ENCODE data around the gene P4HA3. TPM values are rescaled to one million over a fixed set of nuclear protein-coding genes. Genes with fewer than 3 reads are reported as not detected.

P4HA3 gene
- total and polyA plus RNA-seq, 4 donors: 0.07 to 0.59 (median 0.33) TPM

DNA sequence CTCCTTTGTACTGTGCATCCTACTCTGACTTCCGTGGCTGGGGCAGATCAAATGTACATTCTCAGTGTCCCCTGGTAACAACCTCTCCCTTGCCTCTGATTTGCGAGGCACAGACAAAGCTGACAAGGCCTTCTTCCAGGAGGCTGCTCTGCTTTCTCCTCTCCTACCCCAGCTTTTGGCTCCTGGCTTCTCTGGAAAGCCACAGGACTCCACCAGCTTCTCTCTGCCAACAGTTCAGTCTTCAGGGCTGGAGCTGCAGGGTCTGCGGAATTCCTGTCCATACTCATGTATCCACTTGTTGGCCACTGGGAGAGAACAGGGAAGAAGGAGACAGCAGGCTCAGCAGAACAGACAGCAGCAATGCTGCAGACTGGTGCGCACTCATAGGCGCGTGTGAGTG is 44.4 kb downstream of the P4HA3 start:
- Histone ChIP-seq H3K4me3 (ENCODE audit: low read depth in 1 of 3, low read length in 3 of 3) (no peak overlapping the region), H3K27ac (ENCODE audit: low read depth in 1 of 2, low read length in 2 of 2) (no peak overlapping the region), H3K36me3 (ENCODE audit: control insufficient read depth in 4 of 4, insufficient read depth in 3 of 4, low read depth in 1 of 4, low read length in 3 of 4) (no peaks in the 10 kb centered on the region), H3K4me1 (ENCODE audit: control insufficient read depth in 4 of 4, insufficient read depth in 4 of 4, low read length in 3 of 4) (no peaks in the 10 kb centered on the region), H3K9ac (ENCODE audit: low read depth in 1 of 2, low read length in 2 of 2) (no peak overlapping the region), H3K27me3 (ENCODE audit: control insufficient read depth in 4 of 4, insufficient read depth in 4 of 4, low read length in 3 of 4) (no peaks in the 10 kb centered on the region), H3K9me3 (ENCODE audit: control insufficient read depth in 4 of 4, low read length in 3 of 4) (no peaks in the 10 kb centered on the region)
- 93% methylated on average over 6 of the region's 6 CpGs for WGBS
- TF ChIP-seq, protein P1, sequence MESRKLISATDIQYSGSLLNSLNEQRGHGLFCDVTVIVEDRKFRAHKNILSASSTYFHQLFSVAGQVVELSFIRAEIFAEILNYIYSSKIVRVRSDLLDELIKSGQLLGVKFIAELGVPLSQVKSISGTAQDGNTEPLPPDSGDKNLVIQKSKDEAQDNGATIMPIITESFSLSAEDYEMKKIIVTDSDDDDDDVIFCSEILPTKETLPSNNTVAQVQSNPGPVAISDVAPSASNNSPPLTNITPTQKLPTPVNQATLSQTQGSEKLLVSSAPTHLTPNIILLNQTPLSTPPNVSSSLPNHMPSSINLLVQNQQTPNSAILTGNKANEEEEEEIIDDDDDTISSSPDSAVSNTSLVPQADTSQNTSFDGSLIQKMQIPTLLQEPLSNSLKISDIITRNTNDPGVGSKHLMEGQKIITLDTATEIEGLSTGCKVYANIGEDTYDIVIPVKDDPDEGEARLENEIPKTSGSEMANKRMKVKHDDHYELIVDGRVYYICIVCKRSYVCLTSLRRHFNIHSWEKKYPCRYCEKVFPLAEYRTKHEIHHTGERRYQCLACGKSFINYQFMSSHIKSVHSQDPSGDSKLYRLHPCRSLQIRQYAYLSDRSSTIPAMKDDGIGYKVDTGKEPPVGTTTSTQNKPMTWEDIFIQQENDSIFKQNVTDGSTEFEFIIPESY (IDR thresholded peaks at IDR 0.05): no peak
- no peak for TF ChIP-seq RAD21 (IDR thresholded peaks at IDR 0.05)
- DNase-seq (ENCODE audit: low spot score): no peak

DNA sequence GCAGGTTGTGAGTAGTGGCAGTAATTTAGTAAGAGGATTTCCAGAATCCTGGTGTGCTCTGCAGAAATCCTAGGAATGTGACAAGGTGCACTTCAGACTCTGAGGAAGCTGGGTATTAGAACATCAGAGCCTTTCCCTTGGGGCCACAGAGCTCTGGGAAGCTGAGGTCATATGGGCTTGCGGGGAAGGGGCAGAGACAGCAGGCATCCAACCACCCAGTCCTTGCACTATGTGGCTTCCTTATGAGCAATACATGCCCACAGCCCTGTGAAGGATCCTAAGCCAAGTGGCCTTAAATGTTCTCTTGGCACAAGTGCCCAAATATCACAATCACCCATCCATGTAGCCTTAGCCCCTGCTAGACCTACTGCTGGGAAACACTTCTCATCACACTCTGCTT is 46.2 kb downstream of the P4HA3 start:
- H3K27ac ChIP-seq (ENCODE audit: low read depth in 1 of 2, low read length in 2 of 2): no peak overlapping the region
- no peak overlapping the region for H3K4me3 ChIP-seq (ENCODE audit: low read depth in 1 of 3, low read length in 3 of 3)
- DNase-seq (ENCODE audit: low spot score): no peak
- H3K9ac ChIP-seq (ENCODE audit: low read depth in 1 of 2, low read length in 2 of 2): no peak overlapping the region
- H3K36me3 ChIP-seq (ENCODE audit: control insufficient read depth in 4 of 4, insufficient read depth in 3 of 4, low read depth in 1 of 4, low read length in 3 of 4): no peaks in the 10 kb centered on the region
- TF ChIP-seq HNF4A (conservative IDR thresholded peaks at IDR 0.05) (no peak), FOXA1 (IDR thresholded peaks at IDR 0.05) (no peak), SP1 (IDR thresholded peaks at IDR 0.05) (no peak), GABPA (IDR thresholded peaks at IDR 0.05 in 1 of 2, conservative IDR thresholded peaks at IDR 0.05 in 1 of 2) (no peak), NR2F2 (IDR thresholded peaks at IDR 0.05) (no peak), RAD21 (IDR thresholded peaks at IDR 0.05) (no peak)
- TF ChIP-seq, protein P2, sequence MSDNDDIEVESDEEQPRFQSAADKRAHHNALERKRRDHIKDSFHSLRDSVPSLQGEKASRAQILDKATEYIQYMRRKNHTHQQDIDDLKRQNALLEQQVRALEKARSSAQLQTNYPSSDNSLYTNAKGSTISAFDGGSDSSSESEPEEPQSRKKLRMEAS (IDR thresholded peaks at IDR 0.05): no peak
- TF ChIP-seq, protein P3, sequence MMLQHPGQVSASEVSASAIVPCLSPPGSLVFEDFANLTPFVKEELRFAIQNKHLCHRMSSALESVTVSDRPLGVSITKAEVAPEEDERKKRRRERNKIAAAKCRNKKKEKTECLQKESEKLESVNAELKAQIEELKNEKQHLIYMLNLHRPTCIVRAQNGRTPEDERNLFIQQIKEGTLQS (IDR thresholded peaks at IDR 0.05): no peak
- WGBS: 95% methylated on average over 1 of the region's 1 CpG
- H3K9me3 ChIP-seq (ENCODE audit: control insufficient read depth in 4 of 4, low read length in 3 of 4): peaks cover 0 to 5% (median 2%) of the 10 kb centered on the region in 4 donors
- no peaks in the 10 kb centered on the region for H3K4me1 ChIP-seq (ENCODE audit: control insufficient read depth in 4 of 4, insufficient read depth in 4 of 4, low read length in 3 of 4)
- H3K27me3 ChIP-seq (ENCODE audit: control insufficient read depth in 4 of 4, insufficient read depth in 4 of 4, low read length in 3 of 4): no peaks in the 10 kb centered on the region

DNA sequence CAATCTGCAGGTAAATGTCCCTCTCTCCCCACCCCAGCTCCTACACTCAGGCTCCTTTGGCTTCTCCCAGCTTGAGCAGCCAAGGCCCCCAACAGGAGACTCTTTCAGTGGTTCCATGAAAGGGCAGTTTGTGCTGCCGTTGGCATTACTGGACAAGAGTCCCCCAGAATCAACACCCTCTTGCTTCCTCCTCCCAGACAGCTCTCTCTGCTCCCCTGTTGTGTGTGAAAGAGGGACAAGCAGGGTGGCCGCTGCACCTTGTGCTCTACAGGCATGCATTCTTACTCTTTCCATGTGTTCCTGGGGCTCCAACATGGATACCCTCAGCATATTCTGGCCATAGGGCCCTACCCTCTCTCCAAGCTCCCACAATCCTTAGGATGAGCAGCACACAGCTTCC is 48.7 kb downstream of the P4HA3 start:
- Histone ChIP-seq H3K27me3 (ENCODE audit: control insufficient read depth in 4 of 4, insufficient read depth in 4 of 4, low read length in 3 of 4) (no peaks in the 10 kb centered on the region), H3K9ac (ENCODE audit: low read depth in 1 of 2, low read length in 2 of 2) (no peak overlapping the region), H3K4me1 (ENCODE audit: control insufficient read depth in 4 of 4, insufficient read depth in 4 of 4, low read length in 3 of 4) (no peaks in the 10 kb centered on the region), H3K27ac (ENCODE audit: low read depth in 1 of 2, low read length in 2 of 2) (no peak overlapping the region), H3K9me3 (ENCODE audit: control insufficient read depth in 4 of 4, low read length in 3 of 4) (peaks cover 0 to 5% (median 2%) of the 10 kb centered on the region in 4 donors), H3K36me3 (ENCODE audit: control insufficient read depth in 4 of 4, insufficient read depth in 3 of 4, low read depth in 1 of 4, low read length in 3 of 4) (no peaks in the 10 kb centered on the region), H3K4me3 (ENCODE audit: low read depth in 1 of 3, low read length in 3 of 3) (no peak overlapping the region)
- TF ChIP-seq GABPA (IDR thresholded peaks at IDR 0.05 in 1 of 2, conservative IDR thresholded peaks at IDR 0.05 in 1 of 2) (no peak), FOXA2 (IDR thresholded peaks at IDR 0.05) (no peak)
- 88% methylated on average over 2 of the region's 2 CpGs for WGBS
- DNase-seq (ENCODE audit: low spot score): no peak

DNA sequence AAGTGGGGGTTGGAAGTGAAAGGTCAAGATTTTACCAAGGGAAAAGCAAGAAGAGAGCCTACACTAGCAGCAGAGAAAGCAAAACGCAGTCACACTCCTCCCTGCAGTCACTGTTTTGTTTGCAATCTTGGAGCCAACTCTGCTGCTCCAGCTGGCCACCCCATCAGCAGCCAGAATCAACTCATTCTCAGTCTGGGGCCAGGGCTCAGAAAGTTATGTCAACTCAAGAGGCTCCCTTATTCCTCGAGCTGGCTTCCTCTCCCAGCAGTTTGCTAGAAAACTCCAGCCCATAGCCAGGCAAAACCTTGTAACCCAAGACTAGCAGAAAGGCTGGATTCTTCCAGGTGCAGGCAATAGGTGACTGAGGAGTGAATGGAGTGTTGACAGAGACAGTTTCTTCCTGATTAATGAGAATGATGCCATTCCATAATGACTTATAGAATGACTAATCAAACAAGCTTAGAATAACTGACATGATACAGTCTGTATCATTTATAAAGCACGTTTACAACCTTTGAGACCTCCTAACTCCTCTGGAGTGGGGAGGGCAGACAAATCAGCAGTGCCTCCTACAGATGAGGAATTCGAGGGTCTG is 53.4 kb downstream of the P4HA3 start:
- no peak overlapping the region for H3K9ac ChIP-seq (ENCODE audit: low read depth in 1 of 2, low read length in 2 of 2)
- peaks cover 4 to 13% (median 10%) of the 10 kb centered on the region in 4 donors for H3K36me3 ChIP-seq (ENCODE audit: control insufficient read depth in 4 of 4, insufficient read depth in 3 of 4, low read depth in 1 of 4, low read length in 3 of 4)
- H3K4me1 ChIP-seq (ENCODE audit: control insufficient read depth in 4 of 4, insufficient read depth in 4 of 4, low read length in 3 of 4): no peaks in the 10 kb centered on the region
- no peak overlapping the region for H3K27ac ChIP-seq (ENCODE audit: low read depth in 1 of 2, low read length in 2 of 2)
- H3K4me3 ChIP-seq (ENCODE audit: low read depth in 1 of 3, low read length in 3 of 3): no peak overlapping the region
- WGBS: 55% methylated on average over 4 of the region's 4 CpGs
- H3K9me3 ChIP-seq (ENCODE audit: control insufficient read depth in 4 of 4, low read length in 3 of 4): peaks cover 0 to 5% (median 2%) of the 10 kb centered on the region in 4 donors
- H3K27me3 ChIP-seq (ENCODE audit: control insufficient read depth in 4 of 4, insufficient read depth in 4 of 4, low read length in 3 of 4): no peaks in the 10 kb centered on the region
- no peak for DNase-seq (ENCODE audit: low spot score)
- TF ChIP-seq FOXA1 (IDR thresholded peaks at IDR 0.05): no peak
